Brain microvascular endothelial cell (primary cell): Measurements from ENCODE around the gene PKHD1.

Source experiments
- DNase-seq: peaks from one replicate; pipeline ENCODE4 v3.0.0-alpha.2; 2020
- H3K27ac ChIP-seq: fragments of 250-450 bp; sonication (Bioruptor Pico); 2 replicates; pipeline ENCODE4 v1.5.1; 2020; ENCODE audit warnings: mild to moderate bottlenecking, moderate library complexity
- H3K27me3 ChIP-seq: fragments of 250-450 bp; sonication (Bioruptor Pico); replicated peaks from 2 replicates; pipeline ENCODE4 v1.5.1; 2020; ENCODE audit warnings: mild to moderate bottlenecking
- H3K36me3 ChIP-seq: fragments of 250-450 bp; sonication (Bioruptor Pico); replicated peaks from 2 replicates; pipeline ENCODE4 v1.5.1; 2020; ENCODE audit warnings: mild to moderate bottlenecking
- H3K4me3 ChIP-seq: 2 replicates; pipeline ENCODE4 v1.5.1; 2011; ENCODE audit warnings: low read depth, mild to moderate bottlenecking, control low read depth, low read length, moderate library complexity
- CTCF ChIP-seq: IDR thresholded peaks from 2 replicates; pipeline ENCODE4 v1.5.1; 2011; ENCODE audit warnings: low read depth, mild to moderate bottlenecking, moderate library complexity, low read length, control low read depth, inconsistent platforms; ENCODE audit errors: missing control alignments
- in situ Hi-C: cut with HindIII; loops from 2 replicates; pipeline ENCODE4 v1.10.0; 2017; ENCODE audit warnings: low sequenced_read_pairs, low pct_ligation_motif_present

The PKHD1 gene

DNA sequence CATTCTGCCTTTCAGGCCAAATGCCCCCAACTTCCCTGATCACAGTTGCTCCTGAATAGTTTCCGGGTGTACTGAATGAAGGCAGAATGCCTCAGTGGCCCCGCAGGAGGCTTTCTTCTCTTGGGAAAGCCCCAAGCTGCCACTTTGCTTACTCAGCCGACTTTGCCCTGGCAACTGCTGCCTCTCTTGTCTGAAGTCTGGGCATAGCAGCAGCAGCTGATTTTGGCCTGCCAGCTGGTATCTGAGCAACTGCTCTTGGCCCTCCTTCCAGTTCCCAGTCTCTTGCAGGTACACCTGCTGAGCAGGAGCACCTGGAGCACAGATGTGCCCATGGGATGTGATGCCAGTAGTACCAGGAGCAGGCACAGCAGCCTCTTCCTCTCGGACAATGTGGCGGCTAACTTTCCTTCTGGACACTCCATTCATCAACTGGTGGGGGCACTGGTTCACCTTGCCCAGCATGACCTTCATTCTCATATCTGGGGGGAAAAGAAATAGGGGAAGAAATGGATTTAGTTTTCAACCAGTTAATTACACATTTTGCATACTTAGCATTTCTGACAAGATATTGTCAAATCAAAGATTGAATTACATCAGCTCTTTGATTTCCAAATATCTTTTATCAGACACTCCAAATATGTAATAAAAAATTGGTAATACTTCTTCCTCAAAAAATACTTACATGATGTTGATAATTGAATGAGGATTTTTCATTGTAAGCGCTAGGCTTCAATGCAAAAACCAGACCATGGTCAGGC lies 468.2 kb downstream of the PKHD1 start:
- Histone ChIP-seq H3K27ac (no peak overlapping the region), H3K27me3 (no peaks in the 10 kb centered on the region), H3K4me3 (no peak overlapping the region), H3K36me3 (no peaks in the 10 kb centered on the region)
- DNase-seq = no peak
- no peak for TF ChIP-seq CTCF
- in situ Hi-C loops = no loop called here

- H3K36me3 ChIP-seq = no peaks in the 10 kb centered on the region
- no peak overlapping the region for H3K4me3 ChIP-seq
- no peaks in the 10 kb centered on the region for H3K27me3 ChIP-seq
- TF ChIP-seq CTCF = no peak
- in situ Hi-C loops = no loop called here
- no peak for DNase-seq
- no peak overlapping the region for H3K27ac ChIP-seq
Observed at GRCh38 chr6:51618563-51618962, 468.9 kb downstream of the PKHD1 start.

DNA sequence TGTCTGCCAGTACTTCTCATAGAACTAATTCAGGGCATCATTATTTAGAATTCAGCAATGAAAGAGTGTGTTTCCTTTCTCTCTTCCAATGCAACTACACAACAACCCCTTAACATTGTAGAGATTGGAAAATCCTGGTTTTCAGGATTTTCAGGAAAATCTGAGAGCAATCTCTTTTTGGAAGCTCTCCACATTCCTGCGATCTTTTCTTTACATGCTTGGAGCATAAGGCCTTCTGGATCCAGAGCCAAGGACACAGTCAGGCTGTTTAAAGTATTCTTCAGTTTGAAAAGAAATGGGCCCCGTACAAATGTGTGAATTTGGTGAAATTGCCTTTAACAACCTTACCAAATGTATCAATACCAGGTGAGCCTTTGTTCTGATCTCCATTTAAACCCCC lies 469.7 kb downstream of the PKHD1 start:
- Histone ChIP-seq H3K4me3 (no peak overlapping the region), H3K27ac (no peak overlapping the region), H3K27me3 (no peaks in the 10 kb centered on the region), H3K36me3 (no peaks in the 10 kb centered on the region)
- no peak for TF ChIP-seq CTCF
- in situ Hi-C loops = no loop called here
- DNase-seq = no peak

DNA sequence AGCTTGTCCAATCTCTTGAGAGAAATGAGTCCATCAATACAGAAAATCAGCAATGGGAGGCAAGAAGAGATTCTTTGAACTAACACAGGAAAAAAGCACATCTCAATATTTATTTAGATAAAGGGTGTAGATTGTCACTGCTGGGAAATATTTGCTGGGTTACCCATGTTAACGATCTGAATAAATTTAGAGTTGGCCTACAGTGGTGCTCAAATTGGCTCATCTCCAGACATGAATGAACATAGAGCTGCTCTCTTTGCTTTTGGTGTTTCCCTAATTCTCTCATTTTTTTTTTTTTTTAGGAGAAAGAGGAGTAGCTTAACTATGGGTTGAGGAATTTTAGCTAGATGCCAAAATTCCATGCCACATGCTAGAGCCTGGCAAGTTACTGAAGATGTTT lies 471.2 kb downstream of the PKHD1 start:
- TF ChIP-seq CTCF = no peak
- DNase-seq = no peak
- Histone ChIP-seq H3K4me3 (no peak overlapping the region), H3K36me3 (no peaks in the 10 kb centered on the region), H3K27me3 (no peaks in the 10 kb centered on the region), H3K27ac (no peak overlapping the region)
- in situ Hi-C loops = no loop called here

- in situ Hi-C loops = no loop called here
- no peak for TF ChIP-seq CTCF
- no peak for DNase-seq
- Histone ChIP-seq H3K27me3 (no peaks in the 10 kb centered on the region), H3K4me3 (no peak overlapping the region), H3K36me3 (no peaks in the 10 kb centered on the region), H3K27ac (no peak overlapping the region)
Observed at GRCh38 chr6:51614725-51615124, 472.7 kb downstream of the PKHD1 start.

- H3K27me3 ChIP-seq = no peaks in the 10 kb centered on the region
- in situ Hi-C loops = no loop called here
- no peak overlapping the region for H3K27ac ChIP-seq
- no peak for TF ChIP-seq CTCF
- H3K4me3 ChIP-seq = no peak overlapping the region
- no peak for DNase-seq
- H3K36me3 ChIP-seq = no peaks in the 10 kb centered on the region
Observed at GRCh38 chr6:51613558-51613957, 473.9 kb downstream of the PKHD1 start.
